WTC11 (cell line): ENCODE data around the gene CYP27A1. TPM values are rescaled to one million over a fixed set of nuclear protein-coding genes. Genes with fewer than 3 reads are reported as not detected.

Experiments
- ATAC-seq: fragments of 200-7000 bp; cut with Tn5 transposase; 2 replicates; pipeline ENCODE4 v1.10.0; 2021; ENCODE audit warnings: mild to moderate bottlenecking, moderate library complexity
- CTCF ChIA-PET: fragments of 300-600 bp; sonication (Branson Sonifier 250); formaldehyde crosslinking; loops from one replicate; lab custom pipeline; 2021; ENCODE audit warnings: antibody characterized with exemption; lab: Charles Lee
- POLR2A ChIA-PET: fragments of 350-600 bp; sonication (Branson Sonifier 250); formaldehyde crosslinking; loops from one replicate; lab custom pipeline; 2021; ENCODE audit warnings: antibody characterized with exemption; lab: Charles Lee
- DNase-seq: peaks from one replicate; pipeline ENCODE4 v3.0.0; 2021; ENCODE audit warnings: low spot score
- H3K27ac Mint-ChIP-seq: 2 replicates; pipeline ENCODE4 v1.8.0; 2021; ENCODE audit warnings: mixed read lengths
- H3K27me3 Mint-ChIP-seq: 2 replicates; pipeline ENCODE4 v1.8.0; 2021; ENCODE audit warnings: low read depth, mild to moderate bottlenecking, moderate library complexity, mixed read lengths
- H3K36me3 Mint-ChIP-seq: 2 replicates; pipeline ENCODE4 v1.8.0; 2021; ENCODE audit warnings: mixed read lengths
- H3K4me1 Mint-ChIP-seq: 2 replicates; pipeline ENCODE4 v1.8.0; 2022; ENCODE audit warnings: mixed read lengths
- H3K4me3 Mint-ChIP-seq: 2 replicates; pipeline ENCODE4 v1.8.0; 2021; ENCODE audit warnings: mild to moderate bottlenecking, moderate library complexity, mixed read lengths
- H3K9me3 Mint-ChIP-seq: 2 replicates; pipeline ENCODE4 v1.8.0; 2021; ENCODE audit warnings: mixed read lengths
- ATF1 ChIP-seq: sonication (generic); formaldehyde crosslinking; IDR thresholded peaks from 2 replicates; pipeline ENCODE4 v1.8.1; 2023; ENCODE audit warnings: mild to moderate bottlenecking, moderate library complexity, missing genetic modification reagents
- CBFB ChIP-seq: sonication (generic); formaldehyde crosslinking; IDR thresholded peaks from 2 replicates; pipeline ENCODE4 v1.8.1; 2022; ENCODE audit warnings: mild to moderate bottlenecking, low read depth, missing genetic modification reagents
- CREB1 ChIP-seq: sonication (generic); formaldehyde crosslinking; IDR thresholded peaks from 2 replicates; pipeline ENCODE4 v1.8.0; 2023; ENCODE audit warnings: mild to moderate bottlenecking, missing genetic modification reagents
- GRHL2 ChIP-seq: fragments of 250-450 bp; sonication (Bioruptor Pico); IDR thresholded peaks from 2 replicates; pipeline ENCODE4 v1.8.0; 2022; ENCODE audit warnings: mild to moderate bottlenecking, moderate library complexity; ENCODE audit not compliant: insufficient replicate concordance, severe bottlenecking
- HMGA2 ChIP-seq: fragments of 250-450 bp; sonication (Bioruptor Pico); IDR thresholded peaks from 2 replicates; pipeline ENCODE4 v1.4.0; 2021; ENCODE audit warnings: mild to moderate bottlenecking, moderate library complexity
- JUN ChIP-seq: sonication (generic); formaldehyde crosslinking; IDR thresholded peaks from 2 replicates; pipeline ENCODE4 v1.8.0; 2023; ENCODE audit warnings: mild to moderate bottlenecking, missing genetic modification reagents
- MYBL2 ChIP-seq: sonication (generic); formaldehyde crosslinking; IDR thresholded peaks from 2 replicates; pipeline ENCODE4 v1.8.1; 2023; ENCODE audit warnings: mild to moderate bottlenecking, moderate library complexity, missing genetic modification reagents
- SMAD3 ChIP-seq: sonication (generic); formaldehyde crosslinking; IDR thresholded peaks from 2 replicates; pipeline ENCODE4 v1.8.0; 2022; ENCODE audit warnings: missing genetic modification reagents, mild to moderate bottlenecking, borderline replicate concordance
- SOX15 ChIP-seq: fragments of 250-450 bp; sonication (Bioruptor Pico); IDR thresholded peaks from 2 replicates; pipeline ENCODE4 v1.9.0; 2021; ENCODE audit warnings: mild to moderate bottlenecking
- TP53 ChIP-seq: sonication (generic); formaldehyde crosslinking; IDR thresholded peaks from 2 replicates; pipeline ENCODE4 v1.8.1; 2023; ENCODE audit warnings: mild to moderate bottlenecking, missing genetic modification reagents
- ZBTB21 ChIP-seq: sonication (generic); formaldehyde crosslinking; IDR thresholded peaks from 2 replicates; pipeline ENCODE4 v1.8.1; 2023; ENCODE audit warnings: mild to moderate bottlenecking, missing genetic modification reagents, borderline replicate concordance
- ZBTB43 ChIP-seq: sonication (generic); formaldehyde crosslinking; IDR thresholded peaks from 2 replicates; pipeline ENCODE4 v1.8.1; 2023; ENCODE audit warnings: mild to moderate bottlenecking, missing genetic modification reagents
- ZNF317 ChIP-seq: sonication (generic); formaldehyde crosslinking; IDR thresholded peaks from 2 replicates; pipeline ENCODE4 v1.8.1; 2023; ENCODE audit warnings: low read depth, mild to moderate bottlenecking, moderate library complexity, missing genetic modification reagents, borderline replicate concordance
- ZNF396 ChIP-seq: fragments of 250-450 bp; sonication (Bioruptor Pico); IDR thresholded peaks from 2 replicates; pipeline ENCODE4 v1.8.0; 2021; ENCODE audit warnings: mild to moderate bottlenecking, moderate library complexity, borderline replicate concordance
- ZNF512 ChIP-seq: sonication (generic); formaldehyde crosslinking; IDR thresholded peaks from 2 replicates; pipeline ENCODE4 v1.8.1; 2022; ENCODE audit warnings: missing genetic modification reagents, borderline replicate concordance
- total RNA-seq: library from RNA; stranded (reverse); gene quantifications from 3 replicates; pipeline ENCODE4 v1.2.3, GENCODE V29; 2021
- TF ChIP-seq, protein P1 (sequence below): sonication (generic); formaldehyde crosslinking; IDR thresholded peaks from 2 replicates; pipeline ENCODE4 v1.8.1; 2022; ENCODE audit warnings: low read depth, missing genetic modification reagents, borderline replicate concordance
- TF ChIP-seq, protein P2 (sequence below): fragments of 200-600 bp; IDR thresholded peaks from 2 replicates; pipeline ENCODE4 v1.8.0; 2022; ENCODE audit warnings: antibody characterized with exemption
- TF ChIP-seq, protein P3 (sequence below): sonication (generic); formaldehyde crosslinking; IDR thresholded peaks from 2 replicates; pipeline ENCODE4 v1.8.0; 2023; ENCODE audit warnings: missing genetic modification reagents

CYP27A1 gene
- total RNA-seq, 1 experiment from 2014 or later, result 5.6 TPM

DNA sequence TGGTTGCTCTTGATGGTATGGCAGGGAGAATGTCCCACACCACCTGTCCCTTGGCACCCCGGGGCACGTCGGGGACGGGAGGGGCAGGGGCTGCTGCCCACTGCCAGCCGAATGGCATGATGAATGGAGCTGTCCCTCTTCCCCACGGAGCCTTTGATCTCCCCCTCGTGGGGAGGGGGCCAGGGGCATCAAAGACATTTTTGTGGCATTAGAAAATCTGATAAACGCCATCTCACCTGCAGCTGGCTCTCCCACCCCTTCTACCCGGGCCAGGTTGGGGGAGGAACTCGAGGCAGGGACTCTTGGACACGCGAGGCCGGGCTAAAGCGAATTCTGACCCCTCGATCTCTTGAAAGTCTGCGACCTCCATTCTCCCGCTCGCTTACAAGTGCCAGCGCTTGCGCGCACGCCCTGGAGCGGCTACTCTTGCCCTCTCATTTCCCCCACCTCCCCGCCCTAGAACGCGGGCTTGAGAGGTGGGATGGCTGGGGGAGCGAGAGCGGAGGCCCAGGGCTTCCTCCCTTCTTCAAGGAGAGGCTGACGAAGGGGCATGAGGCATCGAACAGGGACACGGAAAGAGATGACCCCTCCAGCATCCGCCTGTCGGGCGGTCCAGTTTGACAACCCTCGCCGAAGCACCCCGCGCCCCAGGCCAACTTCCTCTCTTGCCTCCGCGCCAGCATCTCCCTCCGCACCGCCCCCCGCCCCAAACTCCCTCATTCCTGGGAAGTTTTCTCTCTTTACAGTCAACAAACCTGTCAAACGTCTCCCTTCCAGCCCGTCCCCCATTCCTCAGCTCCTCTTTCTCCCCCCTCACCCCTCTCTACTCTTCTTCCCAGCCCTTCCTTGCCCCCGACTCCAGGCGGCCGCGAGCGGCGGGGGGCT is 77.0 kb downstream of the CYP27A1 start:
- Mint-ChIP-seq H3K4me3 (peak overlapping the region; percentile 68), H3K27me3 (peaks cover 97% of the 10 kb centered on the region), H3K9me3 (no peaks in the 10 kb centered on the region), H3K36me3 (no peaks in the 10 kb centered on the region), H3K27ac (no peak overlapping the region), H3K4me1 (peaks cover 54% of the 10 kb centered on the region)
- TF ChIP-seq, protein P1, sequence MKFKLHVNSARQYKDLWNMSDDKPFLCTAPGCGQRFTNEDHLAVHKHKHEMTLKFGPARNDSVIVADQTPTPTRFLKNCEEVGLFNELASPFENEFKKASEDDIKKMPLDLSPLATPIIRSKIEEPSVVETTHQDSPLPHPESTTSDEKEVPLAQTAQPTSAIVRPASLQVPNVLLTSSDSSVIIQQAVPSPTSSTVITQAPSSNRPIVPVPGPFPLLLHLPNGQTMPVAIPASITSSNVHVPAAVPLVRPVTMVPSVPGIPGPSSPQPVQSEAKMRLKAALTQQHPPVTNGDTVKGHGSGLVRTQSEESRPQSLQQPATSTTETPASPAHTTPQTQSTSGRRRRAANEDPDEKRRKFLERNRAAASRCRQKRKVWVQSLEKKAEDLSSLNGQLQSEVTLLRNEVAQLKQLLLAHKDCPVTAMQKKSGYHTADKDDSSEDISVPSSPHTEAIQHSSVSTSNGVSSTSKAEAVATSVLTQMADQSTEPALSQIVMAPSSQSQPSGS (CRISPR knock-in tag), result no peak
- TF ChIP-seq CREB1 (CRISPR knock-in tag) (no peak), ZNF512 (no peak), TP53 (no peak), SOX15 (no peak), CBFB (CRISPR knock-in tag) (no peak), ZBTB21 (CRISPR knock-in tag) (no peak), MYBL2 (CRISPR knock-in tag) (no peak), JUN (CRISPR knock-in tag) (no peak), ATF1 (CRISPR knock-in tag) (no peak), SMAD3 (no peak), HMGA2 (CRISPR knock-in tag) (no peak), ZBTB43 (CRISPR knock-in tag) (no peak), ZNF317 (CRISPR knock-in tag) (no peak), ZNF396 (CRISPR knock-in tag) (no peak), GRHL2 (CRISPR knock-in tag) (no peak)
- TF ChIP-seq, protein P2, sequence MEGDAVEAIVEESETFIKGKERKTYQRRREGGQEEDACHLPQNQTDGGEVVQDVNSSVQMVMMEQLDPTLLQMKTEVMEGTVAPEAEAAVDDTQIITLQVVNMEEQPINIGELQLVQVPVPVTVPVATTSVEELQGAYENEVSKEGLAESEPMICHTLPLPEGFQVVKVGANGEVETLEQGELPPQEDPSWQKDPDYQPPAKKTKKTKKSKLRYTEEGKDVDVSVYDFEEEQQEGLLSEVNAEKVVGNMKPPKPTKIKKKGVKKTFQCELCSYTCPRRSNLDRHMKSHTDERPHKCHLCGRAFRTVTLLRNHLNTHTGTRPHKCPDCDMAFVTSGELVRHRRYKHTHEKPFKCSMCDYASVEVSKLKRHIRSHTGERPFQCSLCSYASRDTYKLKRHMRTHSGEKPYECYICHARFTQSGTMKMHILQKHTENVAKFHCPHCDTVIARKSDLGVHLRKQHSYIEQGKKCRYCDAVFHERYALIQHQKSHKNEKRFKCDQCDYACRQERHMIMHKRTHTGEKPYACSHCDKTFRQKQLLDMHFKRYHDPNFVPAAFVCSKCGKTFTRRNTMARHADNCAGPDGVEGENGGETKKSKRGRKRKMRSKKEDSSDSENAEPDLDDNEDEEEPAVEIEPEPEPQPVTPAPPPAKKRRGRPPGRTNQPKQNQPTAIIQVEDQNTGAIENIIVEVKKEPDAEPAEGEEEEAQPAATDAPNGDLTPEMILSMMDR, result no peak
- TF ChIP-seq, protein P3, sequence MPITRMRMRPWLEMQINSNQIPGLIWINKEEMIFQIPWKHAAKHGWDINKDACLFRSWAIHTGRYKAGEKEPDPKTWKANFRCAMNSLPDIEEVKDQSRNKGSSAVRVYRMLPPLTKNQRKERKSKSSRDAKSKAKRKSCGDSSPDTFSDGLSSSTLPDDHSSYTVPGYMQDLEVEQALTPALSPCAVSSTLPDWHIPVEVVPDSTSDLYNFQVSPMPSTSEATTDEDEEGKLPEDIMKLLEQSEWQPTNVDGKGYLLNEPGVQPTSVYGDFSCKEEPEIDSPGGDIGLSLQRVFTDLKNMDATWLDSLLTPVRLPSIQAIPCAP, result no peak
- CTCF ChIA-PET, result interaction anchor here (1.0 to 4.8 kb wide), 6 partner anchors 12 to 171 kb away, joined by 3 to 57 read pairs (median 4); no protein-coding TSS in a partner anchor
- DNase-seq (peak; percentile 63), ATAC-seq (no peak)
- POLR2A ChIA-PET, result interaction anchor here (0.7 kb wide), 1 partner anchor 39 kb away, joined by 3 read pairs; no protein-coding TSS in a partner anchor
